C4-2B (cell line): ENCODE results near the gene UBASH3B.

ENCODE experiments used
- CTCF ChIP-seq: fragments of 450-650 bp; conservative IDR thresholded peaks from 2 replicates; pipeline ENCODE4 v1.5.1; 2017; ENCODE audit warnings: mild to moderate bottlenecking
- ZFX ChIP-seq: fragments of 450-650 bp; IDR thresholded peaks from 2 replicates; pipeline ENCODE4 v1.6.1; 2017

GRCh38 chr11:122732342-122733315, 77.1 kb downstream of the UBASH3B start:
- no peak for TF ChIP-seq CTCF
- TF ChIP-seq ZFX, result no peak
